PC-9 (cell line): Measurements from ENCODE around the gene ALLC. TPM values are rescaled to one million over a fixed set of nuclear protein-coding genes. Genes with fewer than 3 reads are reported as not detected.
"Not testable (repeated sequence)": the region's sequence is repeated elsewhere in the genome, so short reads cannot be mapped to it uniquely, and the experiment has no call there.

ENCODE experiments used
- Bru-seq: library from RNA; stranded (reverse); fragments of 400-500 nt; gene quantifications from one replicate; lab custom pipeline; 2021; lab: Mats Ljungman, UMichigan
- BruChase-seq, 2 experiments: library from RNA; stranded (reverse); fragments of 400-500 nt; gene quantifications; one replicate each; lab custom pipeline; 2021; lab: Mats Ljungman, UMichigan
- BruUV-seq: library from RNA; stranded (reverse); fragments of 400-500 nt; replicated peaks from 2 replicates; lab custom pipeline; 2021; lab: Mats Ljungman, UMichigan
- CTCF ChIA-PET: fragments of 300-600 bp; sonication (Branson Sonifier 250); formaldehyde crosslinking; loops from one replicate; lab custom pipeline; 2022; ENCODE audit warnings: antibody characterized with exemption; lab: Charles Lee
- POLR2A ChIA-PET: fragments of 300-600 bp; sonication (Branson Sonifier 250); formaldehyde crosslinking; loops from one replicate; lab custom pipeline; 2022; ENCODE audit warnings: antibody characterized with exemption; ENCODE audit not compliant: unreplicated experiment; lab: Charles Lee
- DNase-seq, 2 experiments: peaks; one replicate each; pipeline versions ENCODE4 v3.0.0 to v3.0.0-alpha.2; 2015 to 2022; ENCODE audit warnings: mixed read lengths in 1 of 2
- H2AFZ ChIP-seq: fragments of 200-600 bp; sonication (generic); 2 replicates; pipeline ENCODE4 v1.8.1; 2017; ENCODE audit warnings: antibody characterized with exemption
- H3F3A ChIP-seq: fragments of 200-600 bp; sonication (generic); 2 replicates; pipeline ENCODE4 v1.8.1; 2017; ENCODE audit warnings: antibody characterized with exemption, mild to moderate bottlenecking, low read depth; ENCODE audit not compliant: insufficient read depth
- H3K27ac ChIP-seq: fragments of 200-600 bp; sonication (generic); 2 replicates; pipeline ENCODE4 v1.6.1; 2016; ENCODE audit warnings: mixed run types
- H3K27me3 ChIP-seq: fragments of 200-600 bp; sonication (generic); 2 replicates; pipeline ENCODE4 v1.6.1; 2016; ENCODE audit warnings: low read depth, mixed run types; ENCODE audit not compliant: insufficient read depth
- H3K36me3 ChIP-seq: fragments of 200-600 bp; sonication (generic); 2 replicates; pipeline ENCODE4 v1.6.1; 2016; ENCODE audit warnings: low read depth, mixed run types
- H3K4me1 ChIP-seq: fragments of 200-600 bp; sonication (generic); replicated peaks from 2 replicates; pipeline ENCODE4 v1.6.1; 2016; ENCODE audit warnings: mixed run types; ENCODE audit not compliant: insufficient read depth
- H3K4me2 ChIP-seq: fragments of 200-600 bp; sonication (generic); 2 replicates; pipeline ENCODE4 v1.6.1; 2017; ENCODE audit warnings: mixed run types
- H3K4me3 ChIP-seq: fragments of 200-600 bp; sonication (generic); 2 replicates; pipeline ENCODE4 v1.6.1; 2016; ENCODE audit warnings: mixed run types
- H3K79me2 ChIP-seq: fragments of 200-600 bp; sonication (generic); 2 replicates; pipeline ENCODE4 v1.6.1; 2017; ENCODE audit warnings: low read depth, mixed run types
- H3K9me2 ChIP-seq: fragments of 200-600 bp; sonication (generic); 2 replicates; pipeline ENCODE4 v1.8.1; 2017; ENCODE audit warnings: mild to moderate bottlenecking; ENCODE audit not compliant: insufficient read depth
- H3K9me3 ChIP-seq: fragments of 200-600 bp; sonication (generic); 2 replicates; pipeline ENCODE4 v1.8.1; 2016; ENCODE audit warnings: low read depth; ENCODE audit not compliant: insufficient read depth
- H4K20me1 ChIP-seq: fragments of 200-600 bp; sonication (generic); 2 replicates; pipeline ENCODE4 v1.8.1; 2017; ENCODE audit not compliant: insufficient read depth
- CTCF ChIP-seq: fragments of 200-600 bp; sonication (generic); conservative IDR thresholded peaks from 2 replicates; pipeline ENCODE4 v1.6.1; 2017; ENCODE audit warnings: mixed run types, antibody characterized with exemption, mild to moderate bottlenecking, moderate library complexity
- EZH2 ChIP-seq: fragments of 200-600 bp; sonication (generic); IDR thresholded peaks from 2 replicates; pipeline ENCODE4 v1.8.0; 2017; ENCODE audit warnings: antibody characterized with exemption, low read depth
- intact Hi-C: fragments of 100-400 bp; cut with micrococcal nuclease; formaldehyde crosslinking; loops from one replicate; pipeline ENCODE4 v1.10.0; 2022; ENCODE audit not compliant: unreplicated experiment
- long read RNA-seq: library from polyadenylated mRNA; stranded (forward); transcript quantifications from one replicate; pipeline ENCODE4 v2.0.0, GENCODE V29; 2022
- total RNA-seq: library from RNA; stranded (reverse); gene quantifications from 2 replicates; pipeline ENCODE4 v1.2.3, GENCODE V29; 2021

The ALLC gene
- total RNA-seq (not detected in 2 replicates), Bru-seq, nascent RNA (percentile 2 among the genes with signal in this experiment), BruChase-seq, experiment 1, labeled RNA remaining after a 2-hour chase (percentile 11 among the genes with signal in this experiment), BruChase-seq, experiment 2, labeled RNA remaining after a 6-hour chase (percentile 11 among the genes with signal in this experiment)
- long read RNA-seq = 0 reads

- Histone ChIP-seq H4K20me1 (no peaks in the 10 kb centered on the region; the same call in 1 of the 2 replicates), H3K79me2 (no peaks in the 10 kb centered on the region), H3K27ac (no peak within 1 kb of the TSS), H3K9me2 (no peaks in the 10 kb centered on the region), H3K27me3 (peaks cover 35% of the 10 kb centered on the region), H3K9me3 (no peaks in the 10 kb centered on the region; the same call in 1 of the 2 replicates), H3K36me3 (no peaks in the 10 kb centered on the region), H3K4me1 (no peaks in the 10 kb centered on the region), H2AFZ (no peak within 1 kb of the TSS), H3K4me2 (no peak within 1 kb of the TSS), H3F3A (no peaks in the 10 kb centered on the region), H3K4me3 (no peak within 1 kb of the TSS)
- POLR2A ChIA-PET = no interaction called here
- TF ChIP-seq CTCF (no peak), EZH2 (no peak)
- CTCF ChIA-PET = no interaction called here
- DNase-seq = no peak
- intact Hi-C loops = no loop called here
- BruUV-seq = no TSS peak
Measured at GRCh38 chr2:3657881-3658280, at the start of gene ALLC. Gene ALLC, plus strand, starts transcription at chr2:3658200. Its CDS starts 12,958 bp downstream, at chr2:3671158.

GRCh38 chr2:3608373-3609278, 49.4 kb upstream of the ALLC start:
- no peak overlapping the region for H3K27ac ChIP-seq

GRCh38 chr2:3609279-3609673, 48.7 kb upstream of the ALLC start:
- H3F3A ChIP-seq, POLR2A ChIA-PET, CTCF ChIA-PET, H3K27ac ChIP-seq, H2AFZ ChIP-seq, H3K9me3 ChIP-seq, H3K4me3 ChIP-seq, DNase-seq, H3K27me3 ChIP-seq, intact Hi-C loops, BruUV-seq, H4K20me1 ChIP-seq, H3K4me2 ChIP-seq, H3K36me3 ChIP-seq, H3K9me2 ChIP-seq: not testable (repeated sequence)
- Histone ChIP-seq H3K79me2 (peaks cover 14% of the 10 kb centered on the region), H3K4me1 (peaks cover 21% of the 10 kb centered on the region)

More at GRCh38 chr2:3608373-3609278, 49.4 kb upstream of the ALLC start:
- Histone ChIP-seq H3F3A (peaks cover 4% of the 10 kb centered on the region; the same call in 1 of the 2 replicates), H3K4me3 (no peak overlapping the region), H2AFZ (no peak overlapping the region), H3K4me2 (no peak overlapping the region), H3K9me3 (no peaks in the 10 kb centered on the region), H3K4me1 (peaks cover 21% of the 10 kb centered on the region), H3K36me3 (no peaks in the 10 kb centered on the region), H3K27me3 (no peaks in the 10 kb centered on the region), H4K20me1 (no peaks in the 10 kb centered on the region), H3K9me2 (no peaks in the 10 kb centered on the region), H3K79me2 (peaks cover 14% of the 10 kb centered on the region)
- ChIA-PET CTCF (no interaction called here), POLR2A (no interaction called here)
- intact Hi-C loops = no loop called here
- no peak for DNase-seq
- TF ChIP-seq EZH2 (no peak), CTCF (no peak)
- BruUV-seq = no TSS peak
